ENCODE measurements around the gene MAMDC4. TPM values are rescaled to one million over a fixed set of nuclear protein-coding genes. Genes with fewer than 3 reads are reported as not detected.

The MAMDC4 gene
- total and polyA plus RNA-seq, 9 donors, result 2.7 to 33.5 (median 5.6) TPM

GRCh38 chr9:136907011-136907914, 55.1 kb downstream of the MAMDC4 start:
- Histone ChIP-seq H3K4me1 (ENCODE audit: control insufficient read depth, insufficient read depth, low read length) (peaks cover 4% of the 10 kb centered on the region), H3K9me3 (replicated peaks; ENCODE audit: control insufficient read depth, low read depth, low read length) (no peaks in the 10 kb centered on the region), H3K27ac (ENCODE audit: low read length) (no peak overlapping the region), H3K27me3 (ENCODE audit: control insufficient read depth, insufficient read depth, low read length) (no peaks in the 10 kb centered on the region), H3K36me3 (ENCODE audit: control insufficient read depth, insufficient read depth, low read length) (peaks cover 56% of the 10 kb centered on the region), H3K4me3 (ENCODE audit: low read length) (no peak overlapping the region)
- DNase-seq, result no peak
- 94% methylated on average over 25 of the region's 29 CpGs for WGBS (ENCODE audit: insufficient coverage)

Other genes with a start within 250 kb of the MAMDC4 start
- gene EGFL7, start 189.4 kb upstream of the MAMDC4 start, total RNA-seq, result 78.4 TPM
- 10 to 100 TPM; 56.8 to 95.9 (median 63.5) TPM for gene EGFL7, start 189.4 kb upstream of the MAMDC4 start, polyA plus RNA-seq (ENCODE audit: insufficient read depth in 1 of 8, insufficient read length in 8 of 8, low replicate concordance in 1 of 8)
- gene AGPAT2, start 164.9 kb upstream of the MAMDC4 start, total RNA-seq, result 12.6 TPM
- 10 to 100 TPM; 11.3 to 22.2 (median 14.9) TPM for gene AGPAT2, start 164.9 kb upstream of the MAMDC4 start, polyA plus RNA-seq (ENCODE audit: insufficient read depth in 1 of 8, insufficient read length in 8 of 8, low replicate concordance in 1 of 8)
- gene DIPK1B, start 139.8 kb upstream of the MAMDC4 start, total RNA-seq, result 20.3 TPM
- 10 to 100 TPM; 14.1 to 25.3 (median 21.3) TPM for gene DIPK1B, start 139.8 kb upstream of the MAMDC4 start, polyA plus RNA-seq (ENCODE audit: insufficient read depth in 1 of 8, insufficient read length in 8 of 8, low replicate concordance in 1 of 8)
- 12.3 TPM for gene LCN10, start 109.4 kb upstream of the MAMDC4 start, total RNA-seq
- 10 to 100 TPM in 4 of 8 donors, 1 to 10 TPM in 4; 2.5 to 15.5 (median 9.8) TPM for gene LCN10, start 109.4 kb upstream of the MAMDC4 start, polyA plus RNA-seq (ENCODE audit: insufficient read depth in 1 of 8, insufficient read length in 8 of 8, low replicate concordance in 1 of 8)
- not detected for gene LCN6, start 103.8 kb upstream of the MAMDC4 start, total RNA-seq
- under 1 TPM in 2 of 8 donors, not detected in 6; 0.30 to 0.31 TPM for gene LCN6, start 103.8 kb upstream of the MAMDC4 start, polyA plus RNA-seq (ENCODE audit: insufficient read depth in 1 of 8, insufficient read length in 8 of 8, low replicate concordance in 1 of 8)
- 6.9 TPM for gene LCN8, start 94.1 kb upstream of the MAMDC4 start, total RNA-seq
- gene LCN8, start 94.1 kb upstream of the MAMDC4 start, polyA plus RNA-seq (ENCODE audit: insufficient read depth in 1 of 8, insufficient read length in 8 of 8, low replicate concordance in 1 of 8), result 10 to 100 TPM in 1 of 8 donors, 1 to 10 TPM in 7; 1.6 to 12.8 (median 3.9) TPM
- not detected for gene LCN15, start 87.8 kb upstream of the MAMDC4 start, total RNA-seq
- gene LCN15, start 87.8 kb upstream of the MAMDC4 start, polyA plus RNA-seq (ENCODE audit: insufficient read depth in 1 of 8, insufficient read length in 8 of 8, low replicate concordance in 1 of 8), result 1 to 10 TPM in 1 of 8 donors, under 1 TPM in 7; 0.16 to 4.0 (median 0.68) TPM
- gene TMEM141, start 61.0 kb upstream of the MAMDC4 start, total RNA-seq, result 43.8 TPM
- gene TMEM141, start 61.0 kb upstream of the MAMDC4 start, polyA plus RNA-seq (ENCODE audit: insufficient read depth in 1 of 8, insufficient read length in 8 of 8, low replicate concordance in 1 of 8), result 10 to 100 TPM; 34.2 to 53.2 (median 44.6) TPM
- gene CCDC183, start 56.0 kb upstream of the MAMDC4 start, total RNA-seq, result 0.84 TPM
- gene CCDC183, start 56.0 kb upstream of the MAMDC4 start, polyA plus RNA-seq (ENCODE audit: insufficient read depth in 1 of 8, insufficient read length in 8 of 8, low replicate concordance in 1 of 8), result 1 to 10 TPM; 1.2 to 4.6 (median 2.2) TPM
- gene RABL6, start 44.4 kb upstream of the MAMDC4 start, total RNA-seq, result 37.6 TPM
- 10 to 100 TPM; 53.6 to 66.0 (median 61.1) TPM for gene RABL6, start 44.4 kb upstream of the MAMDC4 start, polyA plus RNA-seq (ENCODE audit: insufficient read depth in 1 of 8, insufficient read length in 8 of 8, low replicate concordance in 1 of 8)
- gene AJM1, start 9.9 kb upstream of the MAMDC4 start, total RNA-seq, result 1.2 TPM
- gene AJM1, start 9.9 kb upstream of the MAMDC4 start, polyA plus RNA-seq (ENCODE audit: insufficient read depth in 1 of 8, insufficient read length in 8 of 8, low replicate concordance in 1 of 8), result 1 to 10 TPM; 1.5 to 3.7 (median 2.5) TPM
- 145 TPM for gene PHPT1, start 2.9 kb upstream of the MAMDC4 start, total RNA-seq
- gene PHPT1, start 2.9 kb upstream of the MAMDC4 start, polyA plus RNA-seq (ENCODE audit: insufficient read depth in 1 of 8, insufficient read length in 8 of 8, low replicate concordance in 1 of 8), result 100 to 1,000 TPM; 103 to 137 (median 114) TPM
- gene EDF1, start 14.0 kb downstream of the MAMDC4 start, total RNA-seq, result 418 TPM
- gene EDF1, start 14.0 kb downstream of the MAMDC4 start, polyA plus RNA-seq (ENCODE audit: insufficient read depth in 1 of 8, insufficient read length in 8 of 8, low replicate concordance in 1 of 8), result 100 to 1,000 TPM; 343 to 402 (median 381) TPM
- 5.4 TPM for gene TRAF2, start 34.2 kb downstream of the MAMDC4 start, total RNA-seq
- gene TRAF2, start 34.2 kb downstream of the MAMDC4 start, polyA plus RNA-seq (ENCODE audit: insufficient read depth in 1 of 8, insufficient read length in 8 of 8, low replicate concordance in 1 of 8), result 10 to 100 TPM in 5 of 8 donors, 1 to 10 TPM in 3; 9.1 to 11.9 (median 10.3) TPM
- gene FBXW5, start 92.4 kb downstream of the MAMDC4 start, total RNA-seq, result 49.7 TPM
- gene FBXW5, start 92.4 kb downstream of the MAMDC4 start, polyA plus RNA-seq (ENCODE audit: insufficient read depth in 1 of 8, insufficient read length in 8 of 8, low replicate concordance in 1 of 8), result 10 to 100 TPM; 39.9 to 54.8 (median 45.1) TPM
- 0.58 TPM for gene C8G, start 92.9 kb downstream of the MAMDC4 start, total RNA-seq
- gene C8G, start 92.9 kb downstream of the MAMDC4 start, polyA plus RNA-seq (ENCODE audit: insufficient read depth in 1 of 8, insufficient read length in 8 of 8, low replicate concordance in 1 of 8), result 1 to 10 TPM in 1 of 8 donors, under 1 TPM in 6, not detected in 1; 0.17 to 2.3 (median 0.86) TPM
- gene LCN12, start 99.9 kb downstream of the MAMDC4 start, total RNA-seq, result 0.44 TPM
- gene LCN12, start 99.9 kb downstream of the MAMDC4 start, polyA plus RNA-seq (ENCODE audit: insufficient read depth in 1 of 8, insufficient read length in 8 of 8, low replicate concordance in 1 of 8), result 1 to 10 TPM in 3 of 8 donors, under 1 TPM in 4, not detected in 1; 0.10 to 5.3 (median 0.75) TPM
- gene PTGDS, start 125.2 kb downstream of the MAMDC4 start, total RNA-seq, result 8.4 TPM
- 10 to 100 TPM in 3 of 8 donors, 1 to 10 TPM in 5; 2.8 to 15.9 (median 7.0) TPM for gene PTGDS, start 125.2 kb downstream of the MAMDC4 start, polyA plus RNA-seq (ENCODE audit: insufficient read depth in 1 of 8, insufficient read length in 8 of 8, low replicate concordance in 1 of 8)
- 0.53 TPM for gene LCNL1, start 130.6 kb downstream of the MAMDC4 start, total RNA-seq
- gene LCNL1, start 130.6 kb downstream of the MAMDC4 start, polyA plus RNA-seq (ENCODE audit: insufficient read depth in 1 of 8, insufficient read length in 8 of 8, low replicate concordance in 1 of 8), result 1 to 10 TPM in 1 of 8 donors, under 1 TPM in 7; 0.12 to 1.3 (median 0.34) TPM
- 19.1 TPM for gene PAXX, start 140.1 kb downstream of the MAMDC4 start, total RNA-seq
- gene PAXX, start 140.1 kb downstream of the MAMDC4 start, polyA plus RNA-seq (ENCODE audit: insufficient read depth in 1 of 8, insufficient read length in 8 of 8, low replicate concordance in 1 of 8), result 10 to 100 TPM; 21.2 to 31.7 (median 27.3) TPM
- 0.27 TPM for gene CLIC3, start 144.2 kb downstream of the MAMDC4 start, total RNA-seq
- gene CLIC3, start 144.2 kb downstream of the MAMDC4 start, polyA plus RNA-seq (ENCODE audit: insufficient read depth in 1 of 8, insufficient read length in 8 of 8, low replicate concordance in 1 of 8), result 1 to 10 TPM in 2 of 8 donors, under 1 TPM in 6; 0.34 to 8.4 (median 0.64) TPM
- gene ABCA2, start 175.9 kb downstream of the MAMDC4 start, total RNA-seq, result 8.3 TPM
- gene ABCA2, start 175.9 kb downstream of the MAMDC4 start, polyA plus RNA-seq (ENCODE audit: insufficient read depth in 1 of 8, insufficient read length in 8 of 8, low replicate concordance in 1 of 8), result 10 to 100 TPM; 15.9 to 24.8 (median 19.0) TPM
- gene FUT7, start 179.7 kb downstream of the MAMDC4 start, total RNA-seq, result not detected
- under 1 TPM in 4 of 8 donors, not detected in 4; 0.05 to 0.16 (median 0.10) TPM for gene FUT7, start 179.7 kb downstream of the MAMDC4 start, polyA plus RNA-seq (ENCODE audit: insufficient read depth in 1 of 8, insufficient read length in 8 of 8, low replicate concordance in 1 of 8)
- 32.1 TPM for gene NPDC1, start 193.8 kb downstream of the MAMDC4 start, total RNA-seq
- gene NPDC1, start 193.8 kb downstream of the MAMDC4 start, polyA plus RNA-seq (ENCODE audit: insufficient read depth in 1 of 8, insufficient read length in 8 of 8, low replicate concordance in 1 of 8), result 10 to 100 TPM; 38.4 to 63.4 (median 44.4) TPM
- 3.7 TPM for gene ENTPD2, start 201.7 kb downstream of the MAMDC4 start, total RNA-seq
- gene ENTPD2, start 201.7 kb downstream of the MAMDC4 start, polyA plus RNA-seq (ENCODE audit: insufficient read depth in 1 of 8, insufficient read length in 8 of 8, low replicate concordance in 1 of 8), result 10 to 100 TPM in 7 of 8 donors, 1 to 10 TPM in 1; 9.6 to 20.6 (median 13.6) TPM
- 4.2 TPM for gene SAPCD2, start 218.2 kb downstream of the MAMDC4 start, total RNA-seq
- 1 to 10 TPM; 3.4 to 7.2 (median 5.6) TPM for gene SAPCD2, start 218.2 kb downstream of the MAMDC4 start, polyA plus RNA-seq (ENCODE audit: insufficient read depth in 1 of 8, insufficient read length in 8 of 8, low replicate concordance in 1 of 8)
- 3.1 TPM for gene UAP1L1, start 225.2 kb downstream of the MAMDC4 start, total RNA-seq
- gene UAP1L1, start 225.2 kb downstream of the MAMDC4 start, polyA plus RNA-seq (ENCODE audit: insufficient read depth in 1 of 8, insufficient read length in 8 of 8, low replicate concordance in 1 of 8), result 1 to 10 TPM; 1.8 to 3.8 (median 2.0) TPM
- 40.7 TPM for gene MAN1B1, start 234.6 kb downstream of the MAMDC4 start, total RNA-seq
- gene MAN1B1, start 234.6 kb downstream of the MAMDC4 start, polyA plus RNA-seq (ENCODE audit: insufficient read depth in 1 of 8, insufficient read length in 8 of 8, low replicate concordance in 1 of 8), result 10 to 100 TPM; 38.5 to 59.0 (median 45.8) TPM